ENCODE results near the gene CPXM1.
"Not testable (repeated sequence)": the region's sequence is repeated elsewhere in the genome, so short reads cannot be mapped to it uniquely, and the experiment has no call there.

The CPXM1 gene

DNA sequence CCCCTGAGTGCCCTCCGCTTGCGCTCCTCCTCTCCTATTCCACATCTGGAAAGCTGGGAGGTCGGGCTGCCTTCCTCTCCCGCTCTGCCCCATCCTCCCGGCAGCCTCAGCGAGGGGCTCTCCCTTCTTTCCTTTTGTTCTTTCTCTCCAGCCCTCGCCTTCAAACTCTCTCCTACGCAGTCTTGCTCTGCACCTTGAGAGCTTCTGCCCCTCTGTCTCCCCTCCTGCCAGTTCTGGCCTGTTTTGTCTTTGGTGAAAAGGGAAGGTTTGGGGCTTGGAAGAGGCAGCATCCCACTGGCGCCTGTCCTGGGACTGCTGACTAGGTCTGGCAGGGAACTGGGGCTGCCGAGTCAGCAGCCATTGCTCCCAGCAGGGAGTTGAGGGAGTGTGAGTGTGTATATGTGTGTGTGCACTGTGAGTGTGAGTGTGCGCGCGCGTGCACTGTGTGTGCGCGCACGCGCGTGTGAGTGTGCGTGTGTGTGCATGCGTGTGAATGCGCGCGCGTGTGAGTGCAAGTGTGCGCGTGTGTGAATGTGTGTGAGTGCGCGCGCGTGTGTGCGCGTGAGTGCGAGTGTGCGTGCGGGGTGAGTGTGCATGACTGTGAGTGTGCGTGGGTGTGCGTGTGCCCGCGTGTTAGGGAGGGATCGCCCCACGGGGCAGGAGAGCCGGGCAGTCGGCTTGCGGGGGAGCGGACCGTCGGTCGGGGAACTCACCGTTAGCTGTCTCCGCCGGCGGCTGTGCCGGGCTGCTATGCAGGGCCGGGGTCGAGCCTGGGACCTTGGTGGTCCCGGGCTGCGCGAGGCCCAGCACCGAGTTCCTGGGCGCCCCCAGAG, 523 bp downstream of the CPXM1 start:
- DNase-seq, result no peak

DNA sequence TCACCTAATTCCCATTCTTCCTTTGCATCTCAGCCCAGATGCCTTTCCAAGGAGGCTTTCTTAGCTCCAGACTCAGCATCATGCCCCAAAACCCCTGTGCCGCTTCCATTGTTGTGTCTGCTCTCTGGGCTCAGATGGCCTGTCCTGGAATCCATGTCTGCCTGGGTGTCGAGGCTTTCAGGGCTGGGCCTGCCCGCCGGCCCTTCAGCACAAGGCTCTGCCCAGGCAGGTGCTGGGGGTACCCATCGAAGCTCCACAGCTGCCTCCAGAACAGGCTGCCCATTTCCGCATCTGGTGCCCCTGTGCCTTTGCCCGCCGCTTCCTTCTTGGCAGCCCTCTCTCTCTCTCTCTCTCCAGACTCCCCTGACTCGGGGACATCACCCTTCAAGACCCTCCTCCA, 1.2 kb downstream of the CPXM1 start:
- no peak for DNase-seq

DNA sequence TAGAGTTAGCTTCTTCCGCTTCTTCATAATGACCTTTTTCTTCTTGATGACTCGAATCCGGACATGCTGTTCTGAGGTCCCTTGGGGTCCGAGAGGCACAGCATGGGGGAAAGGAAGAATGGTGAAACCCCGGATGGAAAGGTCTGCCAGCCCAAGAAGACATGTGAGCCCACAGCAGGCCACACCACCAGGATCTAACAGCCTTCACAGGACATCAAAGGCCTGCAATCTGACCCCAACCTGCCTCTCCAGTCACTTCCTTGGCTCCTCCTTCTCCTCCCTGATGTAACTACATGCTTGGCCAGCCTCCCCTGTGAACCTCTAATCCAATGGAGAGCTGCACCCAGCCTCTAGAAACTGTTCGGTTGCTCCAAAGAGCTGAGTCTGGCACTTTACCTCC, 1.6 kb downstream of the CPXM1 start:
- DNase-seq, result no peak

DNA sequence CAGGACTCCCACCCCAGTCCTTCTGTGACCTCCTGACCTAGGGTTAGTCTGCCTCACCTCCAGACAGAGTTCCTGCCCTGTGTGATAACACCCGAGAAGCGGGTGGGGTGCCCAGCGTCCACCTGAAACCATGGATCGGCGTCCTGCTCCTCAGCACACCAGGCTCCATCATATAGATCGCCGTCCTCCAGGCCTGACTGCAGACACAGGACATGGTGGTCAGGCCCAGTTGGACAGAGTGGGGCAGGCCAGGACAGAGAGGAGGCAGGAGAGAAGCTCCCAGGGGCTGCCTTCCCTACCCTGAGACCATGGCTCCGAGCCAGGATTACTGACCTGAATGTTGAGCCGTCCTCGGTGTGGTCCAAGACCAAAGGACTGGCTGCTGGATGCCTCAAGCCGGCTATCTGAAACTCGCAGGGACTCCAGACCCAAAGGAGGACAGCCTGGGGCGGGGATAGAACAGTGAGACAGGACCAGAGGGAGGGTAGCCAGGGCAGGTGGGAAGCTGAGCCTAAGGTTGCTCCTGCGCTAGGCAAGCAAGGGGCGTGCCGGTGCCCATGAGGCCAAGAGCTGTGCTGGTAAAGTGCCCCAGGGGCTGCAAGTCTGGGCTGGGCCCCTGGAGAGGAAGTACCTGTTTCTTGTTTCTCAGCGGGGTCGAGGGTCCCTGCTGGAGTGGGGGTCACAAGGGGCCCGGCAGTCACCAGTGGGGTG, 2.2 kb downstream of the CPXM1 start:
- no peak for DNase-seq

DNA sequence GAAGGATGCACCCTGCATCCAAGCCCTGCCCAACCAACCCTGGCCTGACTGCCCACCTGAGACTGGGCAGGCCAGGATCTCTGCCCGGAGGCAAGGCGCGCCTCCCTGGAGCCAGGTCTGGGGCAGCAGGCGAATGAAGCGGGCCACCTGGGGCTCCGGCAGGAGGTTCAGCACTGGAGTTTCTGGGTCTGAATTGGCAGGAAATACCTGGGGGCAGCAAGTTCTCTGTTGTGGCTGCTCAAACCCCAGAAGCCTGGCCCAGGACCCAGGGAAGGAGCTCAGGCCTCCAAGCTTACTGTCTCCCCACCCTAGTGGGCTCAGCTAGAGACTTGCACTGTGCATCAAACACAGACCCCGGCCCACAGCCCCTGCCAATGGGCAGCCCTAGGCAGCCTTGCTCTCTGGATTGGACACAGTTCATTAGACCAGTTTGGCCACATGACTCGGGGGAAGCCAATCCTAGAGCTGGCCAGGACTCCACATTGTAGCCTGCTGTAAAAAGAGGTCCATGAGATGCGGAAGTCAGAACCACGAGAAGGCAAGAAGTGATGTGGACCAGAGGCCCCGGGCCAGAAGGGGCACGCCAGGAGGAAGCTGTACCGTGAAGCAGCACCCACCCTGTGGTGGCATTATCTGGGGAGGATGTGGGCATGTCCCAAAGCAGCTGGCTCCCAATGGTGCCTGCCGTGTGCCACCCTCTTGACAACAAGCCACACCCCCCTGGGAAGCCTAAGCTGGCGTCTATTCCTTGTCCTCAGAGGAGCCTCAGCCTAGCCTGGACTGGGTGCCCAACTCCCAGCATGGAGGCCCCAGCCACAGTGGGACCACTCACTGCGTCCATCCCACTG, 3.1 kb downstream of the CPXM1 start:
- DNase-seq, result no peak

DNA sequence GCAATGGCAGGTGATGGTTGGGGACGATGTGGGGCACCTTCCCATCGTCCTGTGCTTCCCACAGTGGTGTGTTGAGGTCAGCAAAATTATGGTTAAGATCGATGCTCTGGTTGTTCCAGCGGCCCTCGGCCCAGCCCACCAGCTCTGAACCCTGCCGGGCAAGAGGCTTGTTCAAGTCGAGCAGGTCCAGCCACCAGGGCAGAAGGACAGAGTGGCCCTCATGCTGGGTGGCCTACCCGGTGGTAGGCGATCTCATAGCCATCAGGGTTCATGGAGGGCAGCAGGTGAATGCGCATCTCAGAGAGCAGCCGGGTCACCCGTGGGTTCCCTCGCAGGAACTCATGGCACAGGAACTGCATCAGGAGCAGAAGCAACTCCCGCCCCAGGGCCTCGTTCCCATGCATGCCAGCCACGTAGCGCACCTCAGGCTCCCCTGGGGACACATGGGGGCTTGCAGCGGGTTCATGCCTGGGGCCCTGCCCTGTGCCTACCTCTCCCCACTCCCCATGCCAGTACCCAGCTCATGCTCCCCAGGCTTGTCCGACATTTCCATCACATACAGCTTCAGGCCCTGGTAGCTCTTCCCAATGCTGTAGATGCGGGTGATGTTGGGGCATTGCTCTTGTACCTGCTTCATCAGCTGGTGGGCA, 4.3 kb downstream of the CPXM1 start:
- DNase-seq, result no peak

DNA sequence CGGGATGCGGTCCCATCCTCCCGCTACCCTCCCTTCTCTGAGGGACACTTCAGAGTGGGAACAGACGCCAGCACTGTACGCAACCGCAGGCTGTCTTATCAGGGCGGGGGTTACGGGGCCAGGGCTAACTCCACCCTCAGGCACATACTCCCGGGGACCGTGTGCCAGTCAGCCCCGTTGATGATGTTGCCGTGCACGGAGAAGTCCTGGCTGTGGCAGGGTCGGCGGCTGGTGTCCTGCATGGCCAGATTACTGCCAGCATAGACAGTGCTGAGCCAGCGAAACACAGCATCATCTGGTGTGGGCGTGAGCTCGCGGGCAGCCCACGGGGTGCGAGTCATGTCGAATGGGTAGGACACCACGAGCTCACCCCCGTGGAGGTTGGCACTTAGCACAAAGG, 5.0 kb downstream of the CPXM1 start:
- DNase-seq, result no peak

DNA sequence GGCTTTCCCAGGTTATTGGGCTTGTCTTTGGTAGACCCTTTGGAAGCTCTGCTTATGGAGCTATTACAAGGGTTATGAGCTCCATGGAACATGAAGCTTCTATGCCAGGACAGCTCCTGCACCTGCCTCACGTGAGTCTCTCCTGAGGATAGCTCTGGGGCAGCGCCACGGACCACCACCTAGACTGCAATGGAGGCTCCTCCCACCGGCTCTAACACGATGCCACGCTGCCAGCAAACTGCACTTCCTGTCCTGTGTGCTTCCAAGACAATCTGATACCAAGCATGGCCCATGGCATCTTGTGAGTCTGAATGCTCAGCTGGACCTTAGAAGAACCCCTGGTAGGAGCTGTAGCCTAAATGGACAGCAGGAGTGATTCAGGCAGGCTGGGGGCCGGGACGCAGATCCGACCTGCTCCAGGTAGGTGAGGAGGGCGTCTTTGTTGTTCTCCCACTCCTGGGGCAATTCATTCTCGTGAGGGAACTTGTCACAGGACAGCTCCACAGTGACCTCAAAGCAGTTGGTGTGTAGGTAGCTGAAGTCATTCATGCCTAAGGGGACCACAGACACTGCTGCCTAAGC, 5.5 kb downstream of the CPXM1 start:
- DNase-seq, result no peak

DNA sequence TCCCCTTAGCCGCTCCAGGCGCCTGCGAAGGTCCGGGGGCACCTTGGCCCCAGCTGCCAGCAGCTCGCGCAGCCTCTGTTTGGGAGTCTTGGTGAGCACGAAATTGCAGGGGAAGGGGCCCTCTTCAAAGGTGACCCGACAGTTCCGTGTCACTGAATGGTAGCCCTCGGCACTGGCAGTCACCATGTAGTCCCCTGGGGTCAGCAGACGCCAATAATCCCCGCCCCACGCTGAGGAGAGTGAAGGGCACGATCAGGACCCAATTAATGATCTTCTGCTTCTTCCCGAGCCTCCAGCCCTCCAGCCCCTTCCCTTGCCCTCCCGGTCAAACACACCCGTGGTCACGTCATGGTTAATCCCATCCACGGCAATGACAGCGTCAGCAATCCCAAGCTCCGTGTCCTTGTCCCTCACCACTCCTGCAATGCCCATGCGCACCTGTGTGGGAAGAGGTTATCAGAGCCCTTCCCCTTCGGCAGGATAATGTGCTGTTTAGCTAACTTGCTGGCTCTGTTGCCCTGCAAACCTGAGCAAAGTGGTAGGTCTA, 6.2 kb downstream of the CPXM1 start:
- DNase-seq, result no peak

DNA sequence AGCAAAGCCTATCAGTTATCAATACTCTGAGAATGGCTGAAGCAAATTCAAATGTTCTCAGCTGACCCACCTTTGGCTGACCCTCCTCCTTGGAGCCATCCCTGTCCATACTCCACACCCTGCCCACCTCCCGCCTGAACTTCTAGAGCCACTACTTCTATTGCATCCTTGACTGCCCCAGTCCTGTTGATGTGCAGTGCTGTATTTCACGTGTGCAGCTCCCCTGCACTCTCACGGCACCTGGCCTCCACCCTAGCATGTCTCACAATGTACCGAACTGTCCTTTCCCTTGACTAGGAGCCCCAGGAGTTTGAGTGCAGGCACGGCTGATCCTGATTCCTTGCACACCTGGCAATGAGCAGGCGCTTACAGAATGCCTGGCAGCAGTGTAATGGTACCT, 7.0 kb downstream of the CPXM1 start:
- no peak for DNase-seq

DNA sequence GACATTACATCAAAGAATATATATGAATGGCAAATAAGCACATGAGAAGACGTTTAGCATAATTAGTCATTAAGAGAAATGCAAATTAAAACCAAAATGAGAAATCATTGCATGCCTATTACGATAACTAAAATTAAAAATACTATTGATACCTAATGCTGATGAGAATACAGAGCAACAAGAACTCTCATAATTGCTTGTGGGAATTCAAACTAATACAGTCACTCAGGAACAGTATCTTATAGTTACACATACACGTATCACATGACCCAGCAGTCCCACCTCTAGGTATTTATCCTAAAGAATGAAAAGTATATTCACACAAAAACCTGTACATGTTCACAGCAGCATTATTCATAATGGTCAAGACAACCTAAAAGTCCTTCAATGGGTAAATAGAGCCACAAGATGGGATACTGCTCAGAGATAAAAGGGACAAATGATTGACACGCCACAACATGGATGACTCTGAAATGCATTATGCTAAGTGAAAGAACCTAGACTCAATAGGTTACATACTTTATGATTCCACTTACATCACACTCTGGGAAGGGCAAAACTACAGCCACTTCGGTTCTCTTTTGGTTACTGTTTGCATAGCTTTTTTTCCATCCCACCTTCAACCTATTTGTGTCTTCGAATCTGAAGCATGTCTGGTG, 16.4 kb downstream of the CPXM1 start:
- DNase-seq, result no peak

DNA sequence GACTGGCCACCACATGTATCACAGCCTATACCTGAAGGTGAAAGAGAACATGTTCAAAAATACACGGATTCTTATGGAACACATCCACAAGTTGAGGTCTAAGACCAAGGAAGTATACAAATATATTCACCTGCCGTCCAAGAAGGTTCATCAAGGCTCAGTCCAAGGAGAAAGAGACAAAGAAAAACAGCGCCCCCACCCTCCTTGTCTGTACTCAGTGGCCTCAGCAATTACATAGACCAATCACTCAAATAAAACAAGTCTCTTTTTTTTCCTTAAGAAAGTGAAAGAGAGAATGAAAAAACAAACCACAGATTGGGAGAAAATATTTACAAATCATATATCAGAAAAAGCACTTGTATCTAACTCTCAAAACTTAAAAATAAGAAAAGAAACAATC, 19.5 kb downstream of the CPXM1 start:
- DNase-seq, result no peak

DNA sequence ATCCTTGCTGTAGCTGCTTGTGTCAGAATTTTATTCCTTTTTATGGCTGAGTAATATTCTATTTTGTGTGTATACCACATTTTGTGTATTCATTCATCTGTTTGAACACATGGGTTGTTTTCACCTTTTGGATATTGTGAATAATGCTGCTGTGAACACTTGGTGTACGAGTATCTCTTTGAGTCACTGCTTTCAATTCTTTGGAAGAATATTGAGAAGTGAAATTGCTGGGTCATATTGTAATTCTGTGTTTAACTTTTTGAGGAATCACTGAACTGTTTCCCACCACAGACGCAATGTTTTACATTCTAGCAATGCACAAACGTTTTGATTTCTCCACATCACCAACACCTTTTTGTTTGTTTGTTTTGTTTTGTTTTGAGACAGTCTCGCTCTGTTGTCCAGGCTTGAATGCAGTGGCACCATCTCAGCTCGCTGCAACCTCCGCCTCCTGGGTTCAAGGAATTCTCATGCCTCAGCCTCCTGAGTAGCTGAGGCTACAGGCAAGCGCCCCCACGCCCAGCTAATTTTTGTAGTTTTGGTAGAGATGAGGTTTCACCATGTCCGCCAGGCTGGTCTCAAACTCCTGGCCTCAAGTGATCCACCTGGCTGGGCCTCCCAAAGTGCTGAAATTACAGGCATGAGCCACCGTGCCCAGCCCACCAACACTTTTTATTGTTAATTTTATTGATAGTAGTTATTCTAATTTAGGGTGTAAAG, 21.7 kb downstream of the CPXM1 start:
- no peak for DNase-seq

DNA sequence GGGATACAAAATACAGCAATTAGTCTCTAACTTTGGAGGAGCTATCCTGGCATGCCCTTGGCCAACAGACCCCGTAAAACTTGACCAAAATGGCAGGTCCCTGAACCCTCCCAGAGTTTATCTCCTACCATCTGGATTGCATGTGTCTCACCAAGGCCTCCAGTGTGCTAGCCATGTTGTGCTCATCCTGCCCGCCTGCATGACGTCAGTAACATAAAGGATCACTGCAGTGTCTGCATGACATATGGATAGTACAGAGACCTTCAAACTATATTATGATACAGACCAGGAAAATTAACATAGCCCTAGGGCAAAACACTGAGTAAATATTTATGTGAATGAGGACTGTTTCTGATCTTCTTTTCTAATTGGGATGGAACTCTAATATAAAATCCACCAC, 25.3 kb downstream of the CPXM1 start:
- DNase-seq, result no peak

DNA sequence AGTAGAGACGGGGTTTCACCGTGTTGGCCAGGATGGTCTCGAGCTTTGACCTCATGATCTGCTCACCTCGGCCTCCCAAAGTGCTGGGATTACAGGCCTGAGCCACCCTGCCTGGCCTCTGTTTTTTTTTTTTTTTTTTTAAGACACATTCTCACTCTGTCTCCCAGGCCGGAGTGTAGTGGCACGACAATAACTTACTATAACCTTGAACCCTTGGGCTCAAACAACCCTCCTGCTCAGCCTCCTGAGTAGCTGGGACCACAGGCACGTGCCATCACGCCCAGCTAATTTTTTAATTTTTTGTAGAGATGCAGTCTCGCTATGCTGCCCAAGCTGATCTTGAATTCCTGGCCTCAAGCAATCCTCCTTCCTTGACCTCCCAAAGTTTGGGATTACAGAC, 26.6 kb downstream of the CPXM1 start:
- no peak for DNase-seq

DNA sequence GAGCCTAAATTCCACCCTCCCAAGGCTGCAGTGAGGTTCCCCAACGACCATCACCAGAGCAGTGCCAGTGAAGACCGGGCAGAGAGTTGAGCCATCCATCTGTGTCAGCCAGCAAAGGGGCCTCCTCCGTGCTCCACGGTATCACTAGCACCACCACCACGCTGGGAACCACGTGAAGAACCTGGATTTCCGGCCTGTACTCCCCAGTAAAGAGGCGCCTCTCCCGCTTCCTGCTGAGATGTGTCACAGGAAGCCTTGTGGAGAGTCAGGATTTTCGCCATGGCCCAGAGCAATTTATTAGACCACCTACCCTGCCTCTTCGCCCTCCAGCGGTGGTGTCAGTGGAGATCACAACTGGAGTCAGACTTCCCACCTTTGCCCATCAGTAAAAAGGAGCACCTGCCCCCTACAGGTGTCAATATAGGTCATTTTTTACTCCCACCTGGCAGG, 28.8 kb downstream of the CPXM1 start:
- no peak for DNase-seq

DNA sequence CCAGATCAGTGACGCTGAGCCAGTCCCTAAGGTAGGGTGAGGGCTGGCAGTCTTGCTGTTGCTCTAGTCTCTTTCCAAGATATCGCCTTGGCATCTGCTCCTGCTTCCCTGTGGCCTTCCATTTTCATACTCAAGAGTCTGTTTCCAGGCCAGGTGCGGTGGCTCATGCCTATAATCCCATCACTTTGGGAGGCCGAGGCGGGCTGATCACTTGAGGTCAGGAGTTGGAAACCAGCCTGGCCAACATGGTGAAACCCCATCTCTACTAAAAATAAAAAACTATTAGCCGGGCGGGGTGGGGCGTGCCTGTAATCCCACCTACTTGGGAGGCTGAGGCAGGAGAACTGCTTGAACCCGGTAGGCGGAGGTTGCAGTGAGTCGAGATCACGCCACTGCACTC, 30.3 kb downstream of the CPXM1 start:
- not testable (repeated sequence) for DNase-seq

DNA sequence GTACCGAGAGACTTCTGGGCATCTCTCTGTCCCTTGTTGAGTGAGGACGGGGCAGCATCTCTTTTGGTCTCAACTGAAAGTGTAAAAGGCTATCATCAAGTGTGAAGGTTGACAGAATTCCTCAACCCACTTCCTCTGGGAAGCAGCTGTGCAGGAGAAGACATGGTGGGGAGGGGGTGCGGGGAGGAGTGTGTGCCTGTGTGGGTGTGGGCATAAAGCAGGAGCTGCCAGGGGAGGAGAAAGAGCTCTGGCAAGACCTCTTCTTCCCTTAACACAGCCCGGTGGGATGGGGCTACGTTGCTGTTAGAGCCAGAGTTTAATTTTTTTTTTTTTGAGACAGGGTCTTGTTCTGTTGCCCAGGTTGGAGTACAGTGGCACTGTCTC, 31.8 kb downstream of the CPXM1 start:
- DNase-seq, result no peak

DNA sequence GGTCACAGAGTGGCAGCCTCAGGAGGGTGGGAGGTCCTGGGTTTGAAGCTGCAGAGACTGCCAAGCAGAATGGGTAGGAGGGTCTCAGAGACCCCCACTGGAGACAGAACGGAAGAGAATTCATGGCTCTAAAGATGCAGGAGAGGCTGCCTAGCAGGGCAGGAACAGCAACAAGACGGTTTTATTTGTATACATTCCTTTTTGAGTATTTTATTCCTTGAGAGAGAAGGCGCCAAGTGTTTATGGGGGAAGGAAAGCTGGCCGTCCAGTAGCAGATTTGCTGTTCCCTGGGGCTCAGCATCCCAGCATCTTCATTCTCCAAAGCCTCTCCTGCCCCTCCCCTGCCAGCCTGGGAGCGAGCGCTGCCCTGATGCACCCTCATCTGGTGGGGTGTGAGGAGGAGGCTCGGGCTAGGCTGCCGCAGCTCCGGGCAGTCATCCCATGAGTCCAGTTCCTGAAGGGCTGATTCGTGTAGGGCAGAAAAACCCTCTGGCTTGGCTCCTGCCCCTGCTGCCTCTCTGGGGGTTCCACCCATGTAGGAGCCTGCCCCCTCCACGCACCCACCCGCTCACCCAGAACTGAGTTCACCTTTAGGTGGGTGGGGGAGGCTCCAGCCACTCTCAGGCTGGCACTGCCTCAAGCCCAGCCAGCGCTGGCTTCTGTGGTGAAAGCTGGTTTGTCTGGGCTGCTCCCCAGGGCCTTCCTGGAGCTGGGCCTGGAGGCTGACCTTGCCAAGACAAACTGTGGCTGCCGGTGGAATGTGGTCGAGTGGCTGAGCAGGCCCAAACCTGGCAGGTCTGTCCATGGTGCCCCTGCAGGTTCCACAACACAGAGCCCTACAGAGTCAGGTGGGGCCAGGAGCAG, 32.4 kb downstream of the CPXM1 start:
- DNase-seq, result no peak

DNA sequence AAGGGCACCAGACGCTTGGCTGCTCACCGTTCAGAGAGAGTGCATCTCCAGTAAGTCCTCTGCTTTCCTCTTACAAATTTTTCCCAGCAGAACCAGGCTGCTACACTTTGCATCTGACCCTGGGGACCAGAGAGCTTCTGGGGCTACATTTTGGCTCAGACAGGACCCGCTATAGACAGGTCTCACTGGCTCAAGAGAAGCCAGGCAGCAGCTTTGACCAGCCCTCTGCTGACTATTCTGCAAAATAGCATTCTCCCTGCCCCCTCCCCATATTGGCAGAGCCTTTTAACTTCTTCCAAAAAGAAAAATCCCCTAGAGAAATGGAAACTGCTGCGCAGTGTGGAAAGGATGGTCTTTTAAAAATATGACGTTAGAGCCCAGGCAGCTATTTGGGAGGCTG, 37.2 kb downstream of the CPXM1 start:
- DNase-seq, result no peak
